B cell (primary cell): ENCODE data around the gene PCK2. TPM values are rescaled to one million over a fixed set of nuclear protein-coding genes. Genes with fewer than 3 reads are reported as not detected.

Experiments
- ATAC-seq: fragments of 200-7000 bp; cut with Tn5 transposase; one replicate; pipeline ENCODE4 v1.10.0; 2021; ENCODE audit warnings: low read depth, mild to moderate bottlenecking, moderate number of reproducible peaks, moderate library complexity
- CTCF ChIA-PET: fragments of 350-600 bp; sonication (Branson Sonifier 250); formaldehyde crosslinking; loops from one replicate; lab custom pipeline; 2021; ENCODE audit warnings: antibody characterized with exemption, inconsistent platforms; lab: Charles Lee
- POLR2A ChIA-PET: fragments of 350-600 bp; sonication (Branson Sonifier 250); formaldehyde crosslinking; loops from one replicate; lab custom pipeline; 2021; ENCODE audit warnings: antibody characterized with exemption; lab: Charles Lee
- DNase-seq: peaks from one replicate; pipeline ENCODE4 v3.0.0; 2013
- H2AFZ ChIP-seq: 2 replicates; pipeline ENCODE4 v1.6.1; 2012; ENCODE audit warnings: mild to moderate bottlenecking, low read depth, low read length; ENCODE audit not compliant: insufficient read depth, poor library complexity, severe bottlenecking
- H3K27ac ChIP-seq, 2 donors: 1 replicate in 1 of 2; 2 replicates in 1 of 2; pipeline ENCODE4 v1.5.1; 2012 to 2013; ENCODE audit warnings: low read length in 2 of 2, mild to moderate bottlenecking in 2 of 2, moderate library complexity in 1 of 2
- H3K27me3 ChIP-seq, 4 experiments: fragments of 200-600 bp in 1 of 4; sonication (generic) in 1 of 4; replicated peaks in 1 of 4; 1 replicate in 2 of 4; 2 replicates in 2 of 4; pipeline versions ENCODE4 v1.6.1 to v1.7.0; 2013 to 2016; ENCODE audit warnings: low read length in 3 of 4, mild to moderate bottlenecking in 2 of 4, mixed read lengths in 1 of 4, moderate library complexity in 1 of 4; ENCODE audit not compliant: insufficient read depth in 4 of 4, control insufficient read depth in 3 of 4; ENCODE audit errors: control extremely low read depth in 1 of 4
- H3K36me3 ChIP-seq, 2 experiments: replicated peaks in 1 of 2; 1 replicate in 1 of 2; 2 replicates in 1 of 2; pipeline versions ENCODE4 v1.6.1 to v1.7.1; 2013; ENCODE audit warnings: low read length in 1 of 2; ENCODE audit not compliant: insufficient read depth in 2 of 2, control insufficient read depth in 1 of 2; ENCODE audit errors: control extremely low read depth in 1 of 2, extremely low read depth in 1 of 2
- H3K4me1 ChIP-seq, 2 donors: fragments of 200-600 bp in 1 of 2; sonication (generic) in 1 of 2; 1 replicate in 1 of 2; 2 replicates in 1 of 2; pipeline versions ENCODE4 v1.5.1 to v1.6.1; 2013 to 2017; ENCODE audit warnings: low read length in 2 of 2; ENCODE audit not compliant: control insufficient read depth in 2 of 2, insufficient read depth in 2 of 2
- H3K4me2 ChIP-seq: replicated peaks from 2 replicates; pipeline ENCODE3; 2012; ENCODE audit warnings: mild to moderate bottlenecking, low read depth, low read length; ENCODE audit not compliant: poor library complexity, severe bottlenecking
- H3K4me3 ChIP-seq, 5 experiments: fragments of 200-600 bp in 1 of 5; sonication (generic) in 1 of 5; 1 replicate in 3 of 5; 2 replicates in 2 of 5; pipeline versions ENCODE4 v1.5.1 to v1.7.0; 2011 to 2016; ENCODE audit warnings: low read length in 4 of 5, mild to moderate bottlenecking in 4 of 5, low read depth in 2 of 5, control low read depth in 1 of 5, moderate library complexity in 1 of 5; ENCODE audit not compliant: insufficient read depth in 1 of 5; ENCODE audit errors: control extremely low read depth in 1 of 5, extremely low read depth in 1 of 5
- H3K79me2 ChIP-seq: fragments of 200-600 bp; sonication (generic); one replicate; pipeline ENCODE4 v1.6.0; 2016; ENCODE audit warnings: low read length; ENCODE audit not compliant: control insufficient read depth, insufficient read depth
- H3K9ac ChIP-seq: fragments of 200-600 bp; sonication (generic); 2 replicates; pipeline ENCODE4 v1.6.1; 2017; ENCODE audit warnings: mild to moderate bottlenecking, low read length, moderate library complexity
- H3K9me3 ChIP-seq, 3 donors: one replicate each; pipeline versions ENCODE4 v1.6.1 to v1.7.1; 2013; ENCODE audit warnings: low read length in 2 of 3; ENCODE audit not compliant: control insufficient read depth in 2 of 3, insufficient read depth in 1 of 3; ENCODE audit errors: control extremely low read depth in 1 of 3
- H4K20me1 ChIP-seq: 2 replicates; pipeline ENCODE4 v1.6.0; 2012; ENCODE audit warnings: mild to moderate bottlenecking, low read length; ENCODE audit not compliant: insufficient read depth, control insufficient read depth, poor library complexity, severe bottlenecking
- H3K27ac Mint-ChIP-seq: one replicate; pipeline ENCODE4 v1.8.0; 2021; ENCODE audit warnings: mixed read lengths
- H3K27me3 Mint-ChIP-seq: one replicate; pipeline ENCODE4 v1.8.0; 2021; ENCODE audit warnings: mixed read lengths
- H3K4me1 Mint-ChIP-seq: one replicate; pipeline ENCODE4 v1.8.0; 2021; ENCODE audit warnings: mixed read lengths
- H3K4me3 Mint-ChIP-seq: one replicate; pipeline ENCODE4 v1.8.0; 2021; ENCODE audit warnings: mixed read lengths
- H3K9me3 Mint-ChIP-seq: one replicate; pipeline ENCODE4 v1.8.0; 2022; ENCODE audit warnings: mixed read lengths; ENCODE audit not compliant: insufficient read depth
- CTCF ChIP-seq: fragments of 200-600 bp; IDR thresholded peaks from one replicate; pipeline ENCODE4 v1.8.0; 2022; ENCODE audit warnings: antibody characterized with exemption, mild to moderate bottlenecking
- EZH2 ChIP-seq: IDR thresholded peaks from 2 replicates; pipeline ENCODE4 v1.6.1; 2012; ENCODE audit warnings: borderline replicate concordance, low read depth, mild to moderate bottlenecking, moderate library complexity, low read length; ENCODE audit not compliant: insufficient read depth, poor library complexity, severe bottlenecking
- WGBS: methylation state at CpG from one replicate; pipeline ENCODE4 v1.1.5; 2013; ENCODE audit warnings: missing lambda C conversion rate; ENCODE audit not compliant: insufficient coverage; 5-methylcytosine and 5-hydroxymethylcytosine counted together
- intact Hi-C: fragments of 100-400 bp; cut with micrococcal nuclease; formaldehyde crosslinking; loops from one replicate; pipeline ENCODE4 v1.10.0; 2022
- polyA plus RNA-seq: library from polyadenylated mRNA; depleted of rRNA; stranded (reverse); fragments of >200 nt; gene quantifications from 2 replicates; pipeline ENCODE4 v1.2.3, GENCODE V29; 2012
- total RNA-seq, 2 donors: library from RNA; stranded (reverse); fragments of 120-200 nt in 1 of 2; gene quantifications; 1 replicate in 1 of 2; 2 replicates in 1 of 2; pipeline versions ENCODE4 v1.2.3 to v1.2.4, GENCODE V29; 2013 to 2022

Gene PCK2
- total and polyA plus RNA-seq, 2 donors (not counting 1 experiment from before 2014, with no cell fraction given), result 40.4 to 58.4 TPM

- no peak for DNase-seq
- H4K20me1 ChIP-seq, result peaks cover 1% of the 10 kb centered on the region
- no peak overlapping the region for H3K4me3 Mint-ChIP-seq
- no peak overlapping the region for H3K27ac ChIP-seq
- CTCF ChIA-PET, result no interaction called here
- no peaks in the 10 kb centered on the region for H3K9me3 Mint-ChIP-seq
- no peak overlapping the region for H3K9ac ChIP-seq
- intact Hi-C loops, result no loop called here
- 94% methylated on average over 14 of the region's 15 CpGs for WGBS
- H3K36me3 ChIP-seq, result no peaks in the 10 kb centered on the region
- peaks cover 27 to 28% of the 10 kb centered on the region in 2 donors for H3K4me1 ChIP-seq
- no peaks in the 10 kb centered on the region for H3K27me3 ChIP-seq
- POLR2A ChIA-PET, result no interaction called here
- H3K4me1 Mint-ChIP-seq, result peaks cover 30% of the 10 kb centered on the region
- no peak overlapping the region for H3K4me2 ChIP-seq
- no peak for ATAC-seq
- H3K9me3 ChIP-seq, result no peaks in the 10 kb centered on the region
- H3K4me3 ChIP-seq, result no peak overlapping the region
- TF ChIP-seq CTCF, result no peak
- TF ChIP-seq EZH2, result no peak
- H2AFZ ChIP-seq, result no peak overlapping the region
- H3K27ac Mint-ChIP-seq, result no peak overlapping the region
- peaks cover 15% of the 10 kb centered on the region for H3K79me2 ChIP-seq
- H3K27me3 Mint-ChIP-seq, result no peaks in the 10 kb centered on the region
These were observed 37.4 kb downstream of the PCK2 start for GRCh38 chr14:24131549-24131966.

GRCh38 chr14:24132061-24132685 is 38.1 kb downstream of the PCK2 start:
- Histone ChIP-seq H3K4me1 (peaks cover 33 to 34% of the 10 kb centered on the region in 2 donors), H3K4me2 (peak overlapping the region; percentile 29), H3K4me3 (no peak overlapping the region), H3K9ac (no peak overlapping the region), H2AFZ (peak overlapping the region; percentile 22), H3K9me3 (no peaks in the 10 kb centered on the region), H3K79me2 (peaks cover 21% of the 10 kb centered on the region), H4K20me1 (peaks cover 7% of the 10 kb centered on the region), H3K27ac (no peak overlapping the region), H3K36me3 (peaks cover 0 to 1% of the 10 kb centered on the region in 2 experiments), H3K27me3 (no peaks in the 10 kb centered on the region)
- DNase-seq, result peak; percentile 18
- Mint-ChIP-seq H3K27me3 (no peaks in the 10 kb centered on the region), H3K9me3 (no peaks in the 10 kb centered on the region), H3K4me1 (peaks cover 34% of the 10 kb centered on the region), H3K4me3 (no peak overlapping the region), H3K27ac (peak overlapping the region; percentile 32)
- WGBS, result 40% methylated on average over 24 of the region's 24 CpGs
- intact Hi-C loops, result no loop called here
- no peak for TF ChIP-seq CTCF
- TF ChIP-seq EZH2, result no peak
- CTCF ChIA-PET, result interaction anchor here (3.0 kb wide), 1 partner anchor 29 kb away, joined by 12 read pairs; the partner anchor contains the start of gene IRF9
- ATAC-seq, result no peak
- POLR2A ChIA-PET, result interaction anchor here (1.2 kb wide), 1 partner anchor 81 kb away, joined by 3 read pairs; the partner anchor contains the start of gene CHMP4A
